Glutamatergic neuron (in vitro differentiated cells): ENCODE measurements around the gene PRSS22. TPM values are rescaled to one million over a fixed set of nuclear protein-coding genes. Genes with fewer than 3 reads are reported as not detected.
A peak's percentile ranks its signal among the peaks of the same experiment; 100 is the strongest.

ENCODE experiments used
- DNase-seq: peaks from one replicate; pipeline ENCODE4 v3.0.0; 2022
- H3K27ac Mint-ChIP-seq: one replicate; pipeline ENCODE4 v1.8.0; 2020; ENCODE audit warnings: mild to moderate bottlenecking, mixed read lengths, inconsistent platforms; ENCODE audit not compliant: unreplicated experiment
- H3K27me3 Mint-ChIP-seq: one replicate; pipeline ENCODE4 v1.8.0; 2020; ENCODE audit warnings: mild to moderate bottlenecking, moderate library complexity, mixed read lengths, inconsistent platforms; ENCODE audit not compliant: unreplicated experiment
- H3K36me3 Mint-ChIP-seq: one replicate; pipeline ENCODE4 v1.8.0; 2020; ENCODE audit warnings: mild to moderate bottlenecking, mixed read lengths, inconsistent platforms; ENCODE audit not compliant: unreplicated experiment
- H3K4me1 Mint-ChIP-seq: one replicate; pipeline ENCODE4 v1.8.0; 2020; ENCODE audit warnings: mild to moderate bottlenecking, low read depth, mixed read lengths, inconsistent platforms; ENCODE audit not compliant: unreplicated experiment
- H3K4me3 Mint-ChIP-seq: one replicate; pipeline ENCODE4 v1.8.0; 2020; ENCODE audit warnings: mild to moderate bottlenecking, mixed read lengths, inconsistent platforms; ENCODE audit not compliant: unreplicated experiment
- H3K9me3 Mint-ChIP-seq: one replicate; pipeline ENCODE4 v1.8.0; 2020; ENCODE audit warnings: mild to moderate bottlenecking, moderate library complexity, mixed read lengths, inconsistent platforms; ENCODE audit not compliant: unreplicated experiment
- CTCF ChIP-seq: fragments of 200-600 bp; sonication (generic); IDR thresholded peaks from one replicate; pipeline ENCODE4 v1.5.0; 2021; ENCODE audit not compliant: partially characterized antibody, unreplicated experiment
- total RNA-seq: library from RNA; stranded (reverse); fragmentation: NEBNext Ultra II Directional; extraction: Animal tissue kit (Norgen Biotek cat#: 25700); gene quantifications from one replicate; pipeline ENCODE4 v1.2.1, GENCODE V29; 2021; ENCODE audit not compliant: unreplicated experiment

The PRSS22 gene
- total RNA-seq, 1 donor from 2014 or later, result not detected

GRCh38 chr16:2843526-2843925 is 14.4 kb downstream of the PRSS22 start:
- Mint-ChIP-seq H3K27me3 (peaks cover 2% of the 10 kb centered on the region), H3K4me3 (no peak overlapping the region), H3K36me3 (no peaks in the 10 kb centered on the region), H3K4me1 (no peaks in the 10 kb centered on the region), H3K9me3 (peaks cover 1% of the 10 kb centered on the region), H3K27ac (no peak overlapping the region)
- no peak for TF ChIP-seq CTCF
- no peak for DNase-seq

GRCh38 chr16:2842340-2843000 is 15.5 kb downstream of the PRSS22 start:
- no peak overlapping the region for H3K4me3 Mint-ChIP-seq
- TF ChIP-seq CTCF, result peak; percentile 57
- H3K27ac Mint-ChIP-seq, result no peak overlapping the region
- H3K9me3 Mint-ChIP-seq, result peaks cover 1% of the 10 kb centered on the region
- DNase-seq, result no peak
- H3K27me3 Mint-ChIP-seq, result peaks cover 2% of the 10 kb centered on the region
- no peaks in the 10 kb centered on the region for H3K36me3 Mint-ChIP-seq
- no peaks in the 10 kb centered on the region for H3K4me1 Mint-ChIP-seq

DNA sequence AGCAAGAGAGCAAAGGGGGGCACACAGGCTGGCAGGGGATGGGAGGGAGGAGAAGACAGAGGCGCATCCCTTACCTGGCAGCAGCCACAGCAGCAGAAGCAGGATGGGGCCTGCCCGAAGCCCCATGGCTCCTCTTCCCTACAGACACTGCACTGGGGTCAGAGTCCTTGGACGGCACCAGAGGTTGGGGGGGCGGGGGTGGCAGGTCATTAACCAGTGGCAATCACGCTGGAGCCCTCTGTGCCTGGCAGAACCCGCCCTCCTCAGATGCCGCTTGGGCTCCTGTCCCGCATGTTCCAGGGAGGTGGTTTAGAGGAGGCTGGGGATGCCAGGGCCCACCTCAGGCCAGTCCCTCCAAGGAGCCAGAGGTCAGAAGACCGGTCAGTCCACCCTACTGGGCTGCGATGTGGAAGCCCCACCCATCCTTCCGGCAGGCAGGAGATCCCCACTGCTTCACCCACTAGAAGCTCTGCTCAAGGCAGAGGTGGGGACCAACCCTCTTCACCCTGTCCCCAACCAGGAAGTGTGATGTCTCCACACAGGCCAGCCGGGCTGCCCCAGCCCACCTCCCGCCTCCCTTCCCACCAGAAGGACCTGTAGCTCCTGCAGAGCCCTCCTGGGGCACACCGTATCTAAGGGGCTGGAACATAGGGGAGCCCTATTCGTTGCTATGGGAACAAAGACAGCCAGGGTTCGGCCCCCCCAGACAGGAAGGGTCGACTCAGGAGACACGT is 16.2 kb downstream of the PRSS22 start:
- no peaks in the 10 kb centered on the region for H3K9me3 Mint-ChIP-seq
- H3K27ac Mint-ChIP-seq, result no peak overlapping the region
- peaks cover 2% of the 10 kb centered on the region for H3K27me3 Mint-ChIP-seq
- no peaks in the 10 kb centered on the region for H3K36me3 Mint-ChIP-seq
- H3K4me3 Mint-ChIP-seq, result no peak overlapping the region
- DNase-seq, result no peak
- H3K4me1 Mint-ChIP-seq, result no peaks in the 10 kb centered on the region
- TF ChIP-seq CTCF, result no peak

DNA sequence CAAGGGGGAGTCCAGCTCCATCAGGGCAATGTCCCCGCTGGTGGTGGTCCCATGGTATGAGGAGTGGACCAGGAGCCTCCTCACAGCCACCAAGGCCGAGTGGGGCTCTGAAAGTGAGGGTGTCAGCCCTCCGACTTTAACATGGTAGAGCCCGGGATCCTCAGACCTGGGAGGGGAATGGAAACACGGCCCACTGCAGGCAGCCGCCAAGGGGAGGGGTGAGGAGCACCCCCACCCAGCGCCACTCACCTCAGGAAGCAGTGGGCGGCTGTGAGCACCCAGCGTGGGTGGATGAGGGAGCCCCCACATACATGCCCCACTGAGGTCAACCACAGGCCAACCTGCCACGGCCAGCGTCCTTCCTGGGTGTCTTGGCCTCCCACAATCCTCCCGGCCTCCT is 17.1 kb downstream of the PRSS22 start:
- Mint-ChIP-seq H3K9me3 (no peaks in the 10 kb centered on the region), H3K36me3 (no peaks in the 10 kb centered on the region), H3K27ac (no peak overlapping the region), H3K4me3 (no peak overlapping the region), H3K4me1 (no peaks in the 10 kb centered on the region), H3K27me3 (peaks cover 2% of the 10 kb centered on the region)
- no peak for DNase-seq
- TF ChIP-seq CTCF, result no peak
